ACC112 (cell line): ENCODE data around the gene DNAH1.

Source experiments
- H2AFZ ChIP-seq: fragments of 200-600 bp; sonication (generic); one replicate; pipeline ENCODE4 v1.6.0; 2017; ENCODE audit warnings: antibody characterized with exemption, low read length; ENCODE audit not compliant: unreplicated experiment
- H3K27ac ChIP-seq: fragments of 200-600 bp; sonication (generic); 2 replicates; pipeline ENCODE4 v1.5.1; 2014; ENCODE audit warnings: low read depth, mild to moderate bottlenecking, antibody characterized with exemption, low read length, moderate library complexity
- H3K27me3 ChIP-seq: fragments of 200-600 bp; sonication (generic); 2 replicates; pipeline ENCODE4 v1.6.1; 2014; ENCODE audit warnings: mild to moderate bottlenecking, antibody characterized with exemption, low read length, moderate library complexity, mixed read lengths; ENCODE audit not compliant: insufficient read depth
- H3K36me3 ChIP-seq: fragments of 200-600 bp; sonication (generic); 2 replicates; pipeline ENCODE4 v1.6.1; 2016; ENCODE audit warnings: mild to moderate bottlenecking, antibody characterized with exemption, low read length, moderate library complexity, mixed read lengths; ENCODE audit not compliant: insufficient read depth
- H3K4me1 ChIP-seq: fragments of 200-600 bp; sonication (generic); one replicate; pipeline ENCODE4 v1.6.1; 2016; ENCODE audit warnings: low read length, mixed read lengths; ENCODE audit not compliant: insufficient read depth, unreplicated experiment, control insufficient read depth
- H3K4me3 ChIP-seq: fragments of 200-600 bp; sonication (generic); 2 replicates; pipeline ENCODE4 v1.5.1; 2014; ENCODE audit warnings: mild to moderate bottlenecking, low read depth, low read length
- H3K79me2 ChIP-seq: fragments of 200-600 bp; sonication (generic); one replicate; pipeline ENCODE4 v1.6.0; 2016; ENCODE audit warnings: low read length; ENCODE audit not compliant: control insufficient read depth, unreplicated experiment, insufficient read depth

The DNAH1 gene

GRCh38 chr3:52443268-52443610, 127.1 kb downstream of the DNAH1 start:
- H3K4me3 ChIP-seq = no peak overlapping the region
- no peaks in the 10 kb centered on the region for H3K36me3 ChIP-seq
- H3K27ac ChIP-seq = no peak overlapping the region
- H3K27me3 ChIP-seq = no peaks in the 10 kb centered on the region
- no peaks in the 10 kb centered on the region for H3K4me1 ChIP-seq
- no peak overlapping the region for H2AFZ ChIP-seq
- H3K79me2 ChIP-seq = no peaks in the 10 kb centered on the region

GRCh38 chr3:52443791-52444687, 127.9 kb downstream of the DNAH1 start:
- no peaks in the 10 kb centered on the region for H3K4me1 ChIP-seq
- H2AFZ ChIP-seq = no peak overlapping the region
- no peaks in the 10 kb centered on the region for H3K79me2 ChIP-seq
- no peaks in the 10 kb centered on the region for H3K27me3 ChIP-seq
- H3K27ac ChIP-seq = no peak overlapping the region
- H3K36me3 ChIP-seq = no peaks in the 10 kb centered on the region
- no peak overlapping the region for H3K4me3 ChIP-seq

- no peak within 1 kb of the TSS for H3K4me3 ChIP-seq
- H3K27me3 ChIP-seq = no peaks in the 10 kb centered on the region
- H2AFZ ChIP-seq = no peak within 1 kb of the TSS
- H3K27ac ChIP-seq = no peak within 1 kb of the TSS
- no peaks in the 10 kb centered on the region for H3K36me3 ChIP-seq
- no peaks in the 10 kb centered on the region for H3K79me2 ChIP-seq
- H3K4me1 ChIP-seq = no peaks in the 10 kb centered on the region
These were observed 129.0 kb downstream of the DNAH1 start, which contains the start of gene SEMA3G for GRCh38 chr3:52444860-52445793. SEMA3G (minus strand) TSS chr3:52445103; CDS start chr3:52445027, 76 bp downstream.

GRCh38 chr3:52446042-52446441, 129.9 kb downstream of the DNAH1 start:
- Histone ChIP-seq H3K4me3 (no peak overlapping the region), H2AFZ (no peak overlapping the region), H3K27me3 (no peaks in the 10 kb centered on the region), H3K79me2 (no peaks in the 10 kb centered on the region), H3K4me1 (no peaks in the 10 kb centered on the region), H3K27ac (no peak overlapping the region), H3K36me3 (no peaks in the 10 kb centered on the region)

- Histone ChIP-seq H3K4me3 (no peak overlapping the region), H3K27ac (no peak overlapping the region), H2AFZ (no peak overlapping the region)
These were observed 130.8 kb downstream of the DNAH1 start for GRCh38 chr3:52446631-52447511.

GRCh38 chr3:52447512-52448355, 131.6 kb downstream of the DNAH1 start:
- no peak overlapping the region for H3K4me3 ChIP-seq
- H3K27me3 ChIP-seq = no peaks in the 10 kb centered on the region
- no peak overlapping the region for H2AFZ ChIP-seq
- H3K4me1 ChIP-seq = no peaks in the 10 kb centered on the region
- no peaks in the 10 kb centered on the region for H3K36me3 ChIP-seq
- H3K27ac ChIP-seq = no peak overlapping the region
- no peaks in the 10 kb centered on the region for H3K79me2 ChIP-seq

More at GRCh38 chr3:52446631-52447511, 130.8 kb downstream of the DNAH1 start:
- no peaks in the 10 kb centered on the region for H3K36me3 ChIP-seq
- H3K4me1 ChIP-seq = no peaks in the 10 kb centered on the region
- H3K79me2 ChIP-seq = no peaks in the 10 kb centered on the region
- no peaks in the 10 kb centered on the region for H3K27me3 ChIP-seq
